Naive thymus-derived CD8-positive, alpha-beta T cell (primary cell): ENCODE data around the gene MCM6. TPM values are rescaled to one million over a fixed set of nuclear protein-coding genes. Genes with fewer than 3 reads are reported as not detected.
"Not testable (repeated sequence)": the region's sequence is repeated elsewhere in the genome, so short reads cannot be mapped to it uniquely, and the experiment has no call there.

Experiments used
- ATAC-seq, 2 donors: fragments of 150-1000 bp; cut with Tn5 transposase in 1 of 2; sonication (Bioruptor Pico), chemical (Tn5 transposase) in 1 of 2; 1 replicate in 1 of 2; 2 replicates in 1 of 2; pipeline ENCODE4 v1.10.0; 2021; ENCODE audit warnings: mild to moderate bottlenecking in 2 of 2, moderate library complexity in 2 of 2
- POLR2A ChIA-PET: fragments of 350-600 bp; sonication (Branson Sonifier 250); formaldehyde crosslinking; loops from one replicate; lab custom pipeline; 2021; ENCODE audit warnings: antibody characterized with exemption; lab: Charles Lee
- DNase-seq, 10 donors: peaks; one replicate each; pipeline versions ENCODE4 v3.0.0 to v3.0.0-alpha.2; 2020 to 2022
- H3K27ac Mint-ChIP-seq, 10 donors: one replicate each; pipeline ENCODE4 v1.8.0; 2020 to 2022; ENCODE audit warnings: mild to moderate bottlenecking in 10 of 10, mixed read lengths in 10 of 10, moderate library complexity in 4 of 10, inconsistent platforms in 1 of 10
- H3K27me3 Mint-ChIP-seq, 5 donors: one replicate each; pipeline ENCODE4 v1.8.0; 2021 to 2022; ENCODE audit warnings: mixed read lengths in 5 of 5
- H3K36me3 Mint-ChIP-seq, 3 donors: one replicate each; pipeline ENCODE4 v1.8.0; 2020 to 2022; ENCODE audit warnings: mixed read lengths in 3 of 3, mild to moderate bottlenecking in 2 of 3, inconsistent platforms in 1 of 3
- H3K4me1 Mint-ChIP-seq, 4 donors: one replicate each; pipeline ENCODE4 v1.8.0; 2021 to 2022; ENCODE audit warnings: mixed read lengths in 4 of 4
- H3K4me3 Mint-ChIP-seq, 10 donors: one replicate each; pipeline ENCODE4 v1.8.0; 2020 to 2022; ENCODE audit warnings: mild to moderate bottlenecking in 10 of 10, mixed read lengths in 10 of 10, moderate library complexity in 6 of 10, inconsistent platforms in 1 of 10
- H3K9me3 Mint-ChIP-seq, 9 donors: one replicate each; pipeline ENCODE4 v1.8.0; 2020 to 2022; ENCODE audit warnings: mixed read lengths in 9 of 9, mild to moderate bottlenecking in 3 of 9, inconsistent platforms in 1 of 9, moderate library complexity in 1 of 9
- polyA plus RNA-seq, 3 donors: library from polyadenylated mRNA; unstranded; fragments of 300-500 nt; fragmentation: Illumina TruSeq; gene quantifications; one replicate each; pipeline ENCODE4 v1.2.3, GENCODE V29; 2021
- total RNA-seq, 8 experiments: library from RNA in 2 of 8; stranded (reverse) in 2 of 8; gene quantifications; one replicate each; pipeline ENCODE4 v1.2.3 and lab custom pipeline; 2021 to 2026

Gene MCM6
- total and polyA plus RNA-seq, 5 experiments from 2014 or later: 19.2 to 29.6 (median 24.3) TPM

GRCh38 chr2:135817951-135818350 is 58.3 kb downstream of the MCM6 start:
- DNase-seq: no peak
- peaks cover 0 to 8% (median 5%) of the 10 kb centered on the region in 9 donors for H3K9me3 Mint-ChIP-seq
- POLR2A ChIA-PET: no interaction called here
- ATAC-seq: no peak
- H3K4me1 Mint-ChIP-seq: peaks cover 6 to 27% (median 23%) of the 10 kb centered on the region in 4 donors
- H3K27ac Mint-ChIP-seq: no peak overlapping the region
- no peak overlapping the region for H3K4me3 Mint-ChIP-seq
- peaks cover 0 to 8% (median 5%) of the 10 kb centered on the region in 3 donors for H3K36me3 Mint-ChIP-seq
- H3K27me3 Mint-ChIP-seq: no peaks in the 10 kb centered on the region

- DNase-seq: no peak
- H3K27ac Mint-ChIP-seq: no peak overlapping the region
- H3K9me3 Mint-ChIP-seq: peaks cover 0 to 4% (median 2%) of the 10 kb centered on the region in 9 donors
- no peak overlapping the region for H3K4me3 Mint-ChIP-seq
- H3K27me3 Mint-ChIP-seq: no peaks in the 10 kb centered on the region
- no peak for ATAC-seq
- POLR2A ChIA-PET: no interaction called here
- H3K4me1 Mint-ChIP-seq: peaks cover 6 to 27% (median 23%) of the 10 kb centered on the region in 4 donors
- H3K36me3 Mint-ChIP-seq: peaks cover 0 to 4% (median under 1%) of the 10 kb centered on the region in 3 donors
Observed at GRCh38 chr2:135817466-135817865, 58.8 kb downstream of the MCM6 start.

- peak overlapping the region in 1 of 10 donors; percentile 28 for H3K27ac Mint-ChIP-seq
Observed at GRCh38 chr2:135815269-135815668, 61.0 kb downstream of the MCM6 start.

GRCh38 chr2:135812907-135813511 is 63.2 kb downstream of the MCM6 start:
- Mint-ChIP-seq H3K4me1 (peaks cover 0 to 2% (median 1%) of the 10 kb centered on the region in 4 donors), H3K9me3 (peaks cover 0 to 3% (median 0%) of the 10 kb centered on the region in 9 donors), H3K36me3 (no peaks in the 10 kb centered on the region), H3K27ac (no peak overlapping the region), H3K27me3 (no peaks in the 10 kb centered on the region), H3K4me3 (no peak overlapping the region)
- POLR2A ChIA-PET: no interaction called here
- DNase-seq: no peak
- ATAC-seq: no peak

More at GRCh38 chr2:135815269-135815668, 61.0 kb downstream of the MCM6 start:
- POLR2A ChIA-PET: no interaction called here
- H3K4me3 Mint-ChIP-seq: no peak overlapping the region
- no peak for ATAC-seq
- no peaks in the 10 kb centered on the region for H3K36me3 Mint-ChIP-seq
- peaks cover 0 to 3% (median 0%) of the 10 kb centered on the region in 9 donors for H3K9me3 Mint-ChIP-seq
- no peak for DNase-seq
- peaks cover 6 to 14% (median 12%) of the 10 kb centered on the region in 4 donors for H3K4me1 Mint-ChIP-seq
- no peaks in the 10 kb centered on the region for H3K27me3 Mint-ChIP-seq

GRCh38 chr2:135807874-135808273 is 68.4 kb downstream of the MCM6 start:
- H3K4me1 Mint-ChIP-seq, POLR2A ChIA-PET: not testable (repeated sequence)

GRCh38 chr2:135803278-135803677 is 73.0 kb downstream of the MCM6 start:
- DNase-seq (no peak), ATAC-seq (no peak)
- H3K27me3 Mint-ChIP-seq: no peaks in the 10 kb centered on the region
- POLR2A ChIA-PET: no interaction called here
- H3K27ac Mint-ChIP-seq: no peak overlapping the region
- H3K36me3 Mint-ChIP-seq: peaks cover 0 to 12% (median 6%) of the 10 kb centered on the region in 3 donors
- H3K4me1 Mint-ChIP-seq: no peaks in the 10 kb centered on the region
- H3K4me3 Mint-ChIP-seq: no peak overlapping the region
- peaks cover 0 to 16% (median 8%) of the 10 kb centered on the region in 9 donors for H3K9me3 Mint-ChIP-seq

More at GRCh38 chr2:135807874-135808273, 68.4 kb downstream of the MCM6 start:
- ATAC-seq, H3K4me3 Mint-ChIP-seq, H3K27me3 Mint-ChIP-seq, H3K9me3 Mint-ChIP-seq, H3K36me3 Mint-ChIP-seq, H3K27ac Mint-ChIP-seq, DNase-seq: not testable (repeated sequence)

- peaks cover 0 to 12% (median 6%) of the 10 kb centered on the region in 3 donors for H3K36me3 Mint-ChIP-seq
- POLR2A ChIA-PET: interaction anchor here (0.6 kb wide), 1 partner anchor 94 kb away, joined by 5 read pairs; no protein-coding TSS in a partner anchor
- peaks cover 2 to 5% (median 3%) of the 10 kb centered on the region in 4 donors for H3K4me1 Mint-ChIP-seq
- DNase-seq (no peak), ATAC-seq (no peak)
- H3K27me3 Mint-ChIP-seq: no peaks in the 10 kb centered on the region
- H3K27ac Mint-ChIP-seq: no peak overlapping the region
- no peak overlapping the region for H3K4me3 Mint-ChIP-seq
- peaks cover 0 to 16% (median 8%) of the 10 kb centered on the region in 9 donors for H3K9me3 Mint-ChIP-seq
Observed at GRCh38 chr2:135802350-135802749, 73.9 kb downstream of the MCM6 start.

- H3K27ac Mint-ChIP-seq: no peak overlapping the region
- peaks cover 0 to 16% (median 8%) of the 10 kb centered on the region in 9 donors for H3K9me3 Mint-ChIP-seq
- POLR2A ChIA-PET: no interaction called here
- peaks cover 0 to 12% (median 6%) of the 10 kb centered on the region in 3 donors for H3K36me3 Mint-ChIP-seq
- ATAC-seq: no peak
- peaks cover 3 to 7% (median 5%) of the 10 kb centered on the region in 4 donors for H3K4me1 Mint-ChIP-seq
- peaks cover 0 to 3% (median 0%) of the 10 kb centered on the region in 5 donors for H3K27me3 Mint-ChIP-seq
- no peak overlapping the region for H3K4me3 Mint-ChIP-seq
- DNase-seq: no peak
Observed at GRCh38 chr2:135800513-135801460, 75.5 kb downstream of the MCM6 start.

- peaks cover 0 to 12% (median 6%) of the 10 kb centered on the region in 3 donors for H3K36me3 Mint-ChIP-seq
Observed at GRCh38 chr2:135799738-135800137, 76.5 kb downstream of the MCM6 start.

GRCh38 chr2:135798762-135799161 is 77.5 kb downstream of the MCM6 start:
- ATAC-seq (no peak), DNase-seq (no peak)
- POLR2A ChIA-PET: no interaction called here
- H3K9me3 Mint-ChIP-seq: peaks cover 0 to 16% (median 8%) of the 10 kb centered on the region in 9 donors
- H3K27me3 Mint-ChIP-seq: peaks cover 0 to 3% (median 0%) of the 10 kb centered on the region in 5 donors
- no peak overlapping the region for H3K27ac Mint-ChIP-seq
- H3K36me3 Mint-ChIP-seq: peaks cover 0 to 12% (median 6%) of the 10 kb centered on the region in 3 donors
- peaks cover 8 to 21% (median 11%) of the 10 kb centered on the region in 4 donors for H3K4me1 Mint-ChIP-seq
- H3K4me3 Mint-ChIP-seq: no peak overlapping the region

More at GRCh38 chr2:135799738-135800137, 76.5 kb downstream of the MCM6 start:
- peaks cover 0 to 16% (median 8%) of the 10 kb centered on the region in 9 donors for H3K9me3 Mint-ChIP-seq
- no peak overlapping the region for H3K4me3 Mint-ChIP-seq
- POLR2A ChIA-PET: no interaction called here
- ATAC-seq (no peak), DNase-seq (no peak)
- peaks cover 6 to 16% (median 7%) of the 10 kb centered on the region in 4 donors for H3K4me1 Mint-ChIP-seq
- peaks cover 0 to 3% (median 0%) of the 10 kb centered on the region in 5 donors for H3K27me3 Mint-ChIP-seq
- H3K27ac Mint-ChIP-seq: no peak overlapping the region

- no peak for DNase-seq
- Mint-ChIP-seq H3K9me3 (peaks cover 0 to 16% (median 8%) of the 10 kb centered on the region in 9 donors), H3K4me3 (no peak overlapping the region), H3K27me3 (peaks cover 0 to 3% (median 0%) of the 10 kb centered on the region in 5 donors), H3K27ac (no peak overlapping the region), H3K4me1 (peaks cover 8 to 23% (median 12%) of the 10 kb centered on the region in 4 donors), H3K36me3 (peaks cover 0 to 12% (median 6%) of the 10 kb centered on the region in 3 donors)
- ATAC-seq: no peak
- POLR2A ChIA-PET: no interaction called here
Observed at GRCh38 chr2:135798275-135798705, 78.0 kb downstream of the MCM6 start.

- DNase-seq (peak; percentile 55 to 83 (median 74)), ATAC-seq (peak; percentile 81 to 95)
- peak overlapping the region in 2 of 10 donors; percentile 0 to 1 for H3K4me3 Mint-ChIP-seq
- H3K27ac Mint-ChIP-seq: no peak overlapping the region
- peaks cover 0 to 16% (median 8%) of the 10 kb centered on the region in 9 donors for H3K9me3 Mint-ChIP-seq
- POLR2A ChIA-PET: interaction anchor here (1.5 kb wide), 1 partner anchor 78 kb away, joined by 5 read pairs; the partner anchor contains the start of gene MCM6
- peaks cover 0 to 3% (median 0%) of the 10 kb centered on the region in 5 donors for H3K27me3 Mint-ChIP-seq
- peaks cover 0 to 12% (median 6%) of the 10 kb centered on the region in 3 donors for H3K36me3 Mint-ChIP-seq
- peaks cover 8 to 29% (median 16%) of the 10 kb centered on the region in 4 donors for H3K4me1 Mint-ChIP-seq
Observed at GRCh38 chr2:135797497-135798274, 78.6 kb downstream of the MCM6 start.
